ENCODE measurements around the gene SMAD7.

DNA sequence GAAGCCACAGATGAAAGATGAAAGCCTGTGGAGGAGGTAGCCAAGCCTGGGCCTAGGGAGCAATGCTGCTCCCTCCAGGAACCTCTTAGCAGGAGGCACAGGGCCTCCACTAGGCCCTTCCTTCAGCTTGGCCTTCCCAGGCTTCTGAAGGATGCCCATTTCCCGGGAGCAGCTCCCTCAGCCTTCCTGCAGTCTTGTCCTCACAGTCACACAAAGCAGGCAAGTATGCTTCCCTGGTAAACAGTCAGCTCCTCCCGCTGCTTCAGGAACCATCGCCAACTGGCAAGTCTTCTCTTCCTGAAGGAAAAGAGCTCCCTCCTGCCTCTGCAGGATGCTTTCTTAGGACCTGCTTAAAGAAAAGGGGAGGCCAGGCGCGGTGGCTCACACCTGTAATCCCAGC is 53.2 kb downstream of the SMAD7 start:
- TF ChIP-seq, protein P1, sequence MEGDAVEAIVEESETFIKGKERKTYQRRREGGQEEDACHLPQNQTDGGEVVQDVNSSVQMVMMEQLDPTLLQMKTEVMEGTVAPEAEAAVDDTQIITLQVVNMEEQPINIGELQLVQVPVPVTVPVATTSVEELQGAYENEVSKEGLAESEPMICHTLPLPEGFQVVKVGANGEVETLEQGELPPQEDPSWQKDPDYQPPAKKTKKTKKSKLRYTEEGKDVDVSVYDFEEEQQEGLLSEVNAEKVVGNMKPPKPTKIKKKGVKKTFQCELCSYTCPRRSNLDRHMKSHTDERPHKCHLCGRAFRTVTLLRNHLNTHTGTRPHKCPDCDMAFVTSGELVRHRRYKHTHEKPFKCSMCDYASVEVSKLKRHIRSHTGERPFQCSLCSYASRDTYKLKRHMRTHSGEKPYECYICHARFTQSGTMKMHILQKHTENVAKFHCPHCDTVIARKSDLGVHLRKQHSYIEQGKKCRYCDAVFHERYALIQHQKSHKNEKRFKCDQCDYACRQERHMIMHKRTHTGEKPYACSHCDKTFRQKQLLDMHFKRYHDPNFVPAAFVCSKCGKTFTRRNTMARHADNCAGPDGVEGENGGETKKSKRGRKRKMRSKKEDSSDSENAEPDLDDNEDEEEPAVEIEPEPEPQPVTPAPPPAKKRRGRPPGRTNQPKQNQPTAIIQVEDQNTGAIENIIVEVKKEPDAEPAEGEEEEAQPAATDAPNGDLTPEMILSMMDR (IDR thresholded peaks at IDR 0.05): no peak
- no peak for TF ChIP-seq POLR2A (IDR thresholded peaks at IDR 0.05)

All from body of pancreas (tissue), 4 donors.